Ishikawa (cell line): Measurements from ENCODE around the gene KCNE3.

Experiments
- CEBPB ChIP-seq: IDR thresholded peaks from 2 replicates; pipeline ENCODE4 v1.6.1; 2012
- CREB1 ChIP-seq: IDR thresholded peaks from 2 replicates; pipeline ENCODE4 v1.6.1; 2012; ENCODE audit warnings: low read depth
- EGR1 ChIP-seq: IDR thresholded peaks from 2 replicates; pipeline ENCODE4 v1.6.1; 2012
- EP300 ChIP-seq: IDR thresholded peaks from 2 replicates; pipeline ENCODE4 v1.6.1; 2012; ENCODE audit warnings: borderline replicate concordance
- FOXM1 ChIP-seq: IDR thresholded peaks from 2 replicates; pipeline ENCODE4 v1.6.1; 2012; ENCODE audit warnings: low read depth, borderline replicate concordance
- NFIC ChIP-seq: IDR thresholded peaks from 2 replicates; pipeline ENCODE4 v1.6.1; 2012
- RAD21 ChIP-seq: IDR thresholded peaks from 2 replicates; pipeline ENCODE4 v1.6.1; 2012; ENCODE audit warnings: low read depth
- REST ChIP-seq: IDR thresholded peaks from 2 replicates; pipeline ENCODE4 v1.6.1; 2012; ENCODE audit warnings: low read depth, mild to moderate bottlenecking
- TAF1 ChIP-seq: IDR thresholded peaks from 2 replicates; pipeline ENCODE4 v1.6.1; 2012; ENCODE audit warnings: low read depth, mild to moderate bottlenecking
- TCF12 ChIP-seq: IDR thresholded peaks from 2 replicates; pipeline ENCODE4 v1.6.1; 2012; ENCODE audit warnings: low read depth
- TEAD4 ChIP-seq: IDR thresholded peaks from 2 replicates; pipeline ENCODE4 v1.6.1; 2012
- YY1 ChIP-seq: IDR thresholded peaks from 2 replicates; pipeline ENCODE4 v1.6.1; 2012; ENCODE audit warnings: low read depth
- ZBTB7A ChIP-seq: IDR thresholded peaks from 2 replicates; pipeline ENCODE4 v1.6.1; 2012; ENCODE audit warnings: low read depth
- TF ChIP-seq, protein P1 (sequence below): IDR thresholded peaks from 2 replicates; pipeline ENCODE4 v1.6.1; 2012
- TF ChIP-seq, protein P2 (sequence below): IDR thresholded peaks from 2 replicates; pipeline ENCODE4 v1.6.1; 2012

Gene KCNE3

GRCh38 chr11:74473382-74474173, 6.2 kb upstream of the KCNE3 start:
- no peak for TF ChIP-seq YY1
- TF ChIP-seq ZBTB7A, result no peak
- TF ChIP-seq TAF1, result no peak
- TF ChIP-seq TCF12, result no peak
- no peak for TF ChIP-seq TEAD4
- TF ChIP-seq CREB1, result no peak
- no peak for TF ChIP-seq RAD21
- no peak for TF ChIP-seq NFIC
- TF ChIP-seq EGR1, result no peak
- TF ChIP-seq, protein P1, sequence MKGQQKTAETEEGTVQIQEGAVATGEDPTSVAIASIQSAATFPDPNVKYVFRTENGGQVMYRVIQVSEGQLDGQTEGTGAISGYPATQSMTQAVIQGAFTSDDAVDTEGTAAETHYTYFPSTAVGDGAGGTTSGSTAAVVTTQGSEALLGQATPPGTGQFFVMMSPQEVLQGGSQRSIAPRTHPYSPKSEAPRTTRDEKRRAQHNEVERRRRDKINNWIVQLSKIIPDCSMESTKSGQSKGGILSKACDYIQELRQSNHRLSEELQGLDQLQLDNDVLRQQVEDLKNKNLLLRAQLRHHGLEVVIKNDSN, result no peak
- TF ChIP-seq, protein P2, sequence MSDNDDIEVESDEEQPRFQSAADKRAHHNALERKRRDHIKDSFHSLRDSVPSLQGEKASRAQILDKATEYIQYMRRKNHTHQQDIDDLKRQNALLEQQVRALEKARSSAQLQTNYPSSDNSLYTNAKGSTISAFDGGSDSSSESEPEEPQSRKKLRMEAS, result no peak
- TF ChIP-seq REST, result no peak

DNA sequence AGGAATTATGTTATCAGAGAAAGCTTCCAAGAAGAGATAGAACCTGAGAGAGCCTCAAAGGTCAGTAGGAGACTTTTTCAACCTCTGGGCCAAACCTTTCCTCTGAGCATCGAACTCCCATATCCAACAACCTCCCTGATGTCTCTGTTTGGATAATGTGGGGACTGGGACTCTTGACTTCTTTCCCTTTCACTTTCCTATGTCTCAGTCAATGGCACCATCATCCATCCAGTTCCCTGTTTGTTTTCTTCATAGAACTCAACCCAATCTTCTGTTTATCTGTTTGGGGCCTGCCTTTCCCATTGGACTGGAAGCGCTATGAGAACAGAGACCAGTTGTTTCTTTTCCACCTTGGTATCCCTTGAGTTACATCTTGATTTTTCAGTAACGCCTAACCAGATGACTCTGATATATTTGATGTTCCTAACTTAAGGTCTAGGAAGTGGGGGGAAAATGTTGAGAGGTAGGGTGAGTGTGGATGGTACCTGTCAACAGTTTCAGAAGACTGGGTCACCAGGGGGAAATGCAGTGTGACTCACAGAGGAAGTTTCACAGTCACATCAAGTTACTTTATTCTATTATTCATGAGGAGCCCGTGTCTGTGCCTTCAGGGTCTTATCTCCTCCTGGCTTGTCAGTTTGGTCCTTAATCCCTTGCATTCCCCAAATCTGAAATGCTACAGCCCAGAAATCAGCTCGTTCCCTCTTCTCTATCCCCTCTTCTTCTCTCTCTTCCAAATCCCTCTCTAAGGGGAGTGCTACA, 4.5 kb upstream of the KCNE3 start:
- TF ChIP-seq TCF12, result no peak
- no peak for TF ChIP-seq FOXM1
- TF ChIP-seq EGR1, result no peak
- TF ChIP-seq, protein P2, result no peak
- no peak for TF ChIP-seq CEBPB
- TF ChIP-seq RAD21, result no peak
- TF ChIP-seq, protein P1, result no peak
- no peak for TF ChIP-seq TAF1
- TF ChIP-seq TEAD4, result no peak
- TF ChIP-seq NFIC, result no peak
- no peak for TF ChIP-seq ZBTB7A
- TF ChIP-seq YY1, result no peak
- TF ChIP-seq REST, result no peak
- TF ChIP-seq CREB1, result no peak

DNA sequence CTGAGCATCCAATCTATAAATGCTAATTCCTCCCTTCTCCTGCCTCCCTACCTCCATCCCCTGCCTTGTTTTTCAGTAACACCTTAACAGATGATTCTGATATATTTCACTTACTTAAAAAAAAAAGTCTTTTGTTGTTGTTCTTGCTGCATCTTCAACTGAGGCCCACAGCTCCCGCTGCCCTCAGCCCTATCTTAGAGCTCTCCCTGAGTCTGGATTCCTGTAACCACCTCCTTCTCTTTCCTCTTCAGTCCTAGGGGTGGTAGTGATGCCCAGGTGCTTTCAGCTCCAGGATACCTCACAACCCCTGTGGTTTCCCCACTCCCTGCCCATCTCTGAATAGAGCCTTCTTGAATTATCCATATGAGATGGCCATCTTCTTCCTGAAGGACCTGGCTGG, 3.7 kb upstream of the KCNE3 start:
- TF ChIP-seq RAD21 (no peak), EP300 (no peak), TCF12 (no peak), NFIC (no peak), REST (no peak), TAF1 (no peak), EGR1 (no peak)

DNA sequence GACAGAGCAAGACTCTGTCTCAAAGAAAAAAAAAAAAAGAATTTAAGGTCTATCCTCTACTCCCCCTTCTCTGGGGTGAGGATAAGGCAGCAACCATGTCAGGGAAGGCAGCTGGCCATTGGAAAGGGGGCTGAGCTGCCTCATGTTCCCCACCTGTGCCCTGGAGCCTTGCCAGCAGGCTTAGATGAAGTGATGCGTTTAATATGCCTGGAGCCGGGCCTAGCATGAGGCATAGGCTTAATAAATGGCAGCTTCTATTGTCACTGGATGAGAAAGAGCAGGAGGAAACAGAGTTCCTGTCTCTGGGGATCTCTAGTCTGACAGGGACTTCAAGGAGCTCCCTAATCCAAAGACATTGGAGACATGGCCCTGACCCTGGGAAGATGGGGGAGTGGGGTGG, 3.2 kb upstream of the KCNE3 start:
- TF ChIP-seq TAF1 (no peak), CREB1 (no peak), FOXM1 (no peak), ZBTB7A (0 out of 2 replicates have a peak, but pooled peaks have one; percentile 25), EGR1 (no peak), TCF12 (peak; percentile 85), YY1 (0 out of 2 replicates have a peak, but pooled peaks have one; percentile 49), REST (no peak), TEAD4 (no peak), NFIC (peak; percentile 84), EP300 (peak; percentile 44; the same call in 1 of the 2 replicates), RAD21 (no peak), CEBPB (no peak)
- TF ChIP-seq, protein P1, result no peak
- TF ChIP-seq, protein P2, result peak; percentile 61
